NB4 (cell line): ENCODE data around the gene MERTK.

Experiments
- MYC ChIP-seq: IDR thresholded peaks from 2 replicates; pipeline ENCODE4 v1.6.1; 2011; ENCODE audit warnings: low read depth, low read length
- POLR2A ChIP-seq: IDR thresholded peaks from 2 replicates; pipeline ENCODE4 v1.6.1; 2011; ENCODE audit warnings: mild to moderate bottlenecking; ENCODE audit not compliant: insufficient read length; ENCODE audit errors: extremely low read depth
- TF ChIP-seq, protein P1 (sequence below): IDR thresholded peaks from one replicate; pipeline ENCODE4 v1.5.1; 2012; ENCODE audit warnings: low read depth, low read length
- TF ChIP-seq, protein P2 (sequence below): IDR thresholded peaks from 2 replicates; pipeline ENCODE4 v1.6.1; 2011; ENCODE audit warnings: low read depth, low read length

DNA sequence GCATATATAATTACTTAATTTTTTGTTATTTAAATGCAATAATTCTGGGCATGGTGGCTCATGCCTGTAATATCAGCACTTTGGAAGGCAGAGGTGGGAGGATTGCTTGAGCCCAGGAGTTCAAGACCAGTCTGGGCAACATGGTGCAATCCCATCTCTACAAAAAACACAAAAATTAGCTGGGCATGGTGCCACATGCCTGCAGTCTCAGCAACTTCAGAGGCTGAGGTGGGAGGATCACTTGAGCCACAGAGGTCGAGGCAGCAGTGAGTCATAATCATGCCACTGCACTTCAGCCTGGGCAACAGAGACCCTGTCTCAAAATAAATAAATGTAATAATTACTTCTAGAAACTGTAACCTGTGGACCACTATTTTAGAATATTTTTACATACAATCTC lies 135.2 kb downstream of the MERTK start:
- TF ChIP-seq POLR2A (no peak), MYC (no peak)
- TF ChIP-seq, protein P1, sequence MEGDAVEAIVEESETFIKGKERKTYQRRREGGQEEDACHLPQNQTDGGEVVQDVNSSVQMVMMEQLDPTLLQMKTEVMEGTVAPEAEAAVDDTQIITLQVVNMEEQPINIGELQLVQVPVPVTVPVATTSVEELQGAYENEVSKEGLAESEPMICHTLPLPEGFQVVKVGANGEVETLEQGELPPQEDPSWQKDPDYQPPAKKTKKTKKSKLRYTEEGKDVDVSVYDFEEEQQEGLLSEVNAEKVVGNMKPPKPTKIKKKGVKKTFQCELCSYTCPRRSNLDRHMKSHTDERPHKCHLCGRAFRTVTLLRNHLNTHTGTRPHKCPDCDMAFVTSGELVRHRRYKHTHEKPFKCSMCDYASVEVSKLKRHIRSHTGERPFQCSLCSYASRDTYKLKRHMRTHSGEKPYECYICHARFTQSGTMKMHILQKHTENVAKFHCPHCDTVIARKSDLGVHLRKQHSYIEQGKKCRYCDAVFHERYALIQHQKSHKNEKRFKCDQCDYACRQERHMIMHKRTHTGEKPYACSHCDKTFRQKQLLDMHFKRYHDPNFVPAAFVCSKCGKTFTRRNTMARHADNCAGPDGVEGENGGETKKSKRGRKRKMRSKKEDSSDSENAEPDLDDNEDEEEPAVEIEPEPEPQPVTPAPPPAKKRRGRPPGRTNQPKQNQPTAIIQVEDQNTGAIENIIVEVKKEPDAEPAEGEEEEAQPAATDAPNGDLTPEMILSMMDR, result no peak
- TF ChIP-seq, protein P2, sequence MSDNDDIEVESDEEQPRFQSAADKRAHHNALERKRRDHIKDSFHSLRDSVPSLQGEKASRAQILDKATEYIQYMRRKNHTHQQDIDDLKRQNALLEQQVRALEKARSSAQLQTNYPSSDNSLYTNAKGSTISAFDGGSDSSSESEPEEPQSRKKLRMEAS, result no peak
